Activated naive CD8-positive, alpha-beta T cell treated with anti-CD3 and anti-CD28 coated beads, Interleukin-2, amount 10 ng/mL, durations not matched to agents 7 days and 5 days (primary cell): ENCODE measurements around the gene LRRC72. TPM values are rescaled to one million over a fixed set of nuclear protein-coding genes. Genes with fewer than 3 reads are reported as not detected.
"Not testable (repeated sequence)": the region's sequence is repeated elsewhere in the genome, so short reads cannot be mapped to it uniquely, and the experiment has no call there.

Source experiments
- ATAC-seq: fragments of 150-1000 bp; cut with Tn5 transposase; one replicate; pipeline ENCODE4 v1.10.0; 2021; ENCODE audit warnings: low read depth, moderate library complexity
- POLR2A ChIA-PET: fragments of 350-600 bp; sonication (Branson Sonifier 250); formaldehyde crosslinking; loops from one replicate; lab custom pipeline; 2021; ENCODE audit warnings: antibody characterized with exemption; lab: Charles Lee
- DNase-seq: peaks from one replicate; pipeline ENCODE4 v3.0.0; 2021
- H3K27ac Mint-ChIP-seq: one replicate; pipeline ENCODE4 v1.8.0; 2022; ENCODE audit warnings: mild to moderate bottlenecking, mixed read lengths
- H3K27me3 Mint-ChIP-seq: one replicate; pipeline ENCODE4 v1.8.0; 2022; ENCODE audit warnings: mild to moderate bottlenecking, moderate library complexity, mixed read lengths
- H3K36me3 Mint-ChIP-seq: one replicate; pipeline ENCODE4 v1.8.0; 2021; ENCODE audit warnings: mild to moderate bottlenecking, mixed read lengths
- H3K4me1 Mint-ChIP-seq: one replicate; pipeline ENCODE4 v1.8.0; 2021; ENCODE audit warnings: mixed read lengths
- H3K4me3 Mint-ChIP-seq: one replicate; pipeline ENCODE4 v1.8.0; 2022; ENCODE audit warnings: mild to moderate bottlenecking, moderate library complexity, mixed read lengths
- H3K9me3 Mint-ChIP-seq: one replicate; pipeline ENCODE4 v1.8.0; 2021; ENCODE audit warnings: mixed read lengths
- total RNA-seq, 2 experiments: library from RNA; stranded (reverse); gene quantifications; one replicate each; pipeline ENCODE4 v1.2.3, GENCODE V29; 2021

The LRRC72 gene
- total RNA-seq, 2 experiments from 2014 or later = not detected

DNA sequence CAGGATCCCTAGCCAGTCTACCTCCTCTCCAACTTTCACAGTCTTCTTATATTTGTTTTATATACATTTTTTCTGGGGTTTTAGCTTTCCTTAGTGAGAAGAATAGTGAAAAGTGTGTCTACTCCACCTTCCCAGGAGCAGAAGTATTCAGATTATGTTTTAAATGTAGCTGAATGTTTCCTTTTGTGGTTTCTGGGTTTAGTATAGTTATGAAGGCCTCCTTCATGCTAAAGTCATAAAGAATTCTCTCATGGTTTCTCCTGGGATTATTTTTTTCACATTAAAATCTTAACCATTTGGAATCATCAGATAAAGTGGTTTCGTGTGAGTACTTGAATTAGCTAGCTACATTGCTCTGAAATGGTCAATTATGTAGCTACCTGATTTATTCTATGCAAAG is 68.1 kb downstream of the LRRC72 start:
- peaks cover 8% of the 10 kb centered on the region for H3K36me3 Mint-ChIP-seq
- ATAC-seq (no peak), DNase-seq (no peak)
- no peak overlapping the region for H3K4me3 Mint-ChIP-seq
- no peaks in the 10 kb centered on the region for H3K4me1 Mint-ChIP-seq
- H3K9me3 Mint-ChIP-seq = no peaks in the 10 kb centered on the region
- H3K27ac Mint-ChIP-seq = no peak overlapping the region
- POLR2A ChIA-PET = no interaction called here
- no peaks in the 10 kb centered on the region for H3K27me3 Mint-ChIP-seq

DNA sequence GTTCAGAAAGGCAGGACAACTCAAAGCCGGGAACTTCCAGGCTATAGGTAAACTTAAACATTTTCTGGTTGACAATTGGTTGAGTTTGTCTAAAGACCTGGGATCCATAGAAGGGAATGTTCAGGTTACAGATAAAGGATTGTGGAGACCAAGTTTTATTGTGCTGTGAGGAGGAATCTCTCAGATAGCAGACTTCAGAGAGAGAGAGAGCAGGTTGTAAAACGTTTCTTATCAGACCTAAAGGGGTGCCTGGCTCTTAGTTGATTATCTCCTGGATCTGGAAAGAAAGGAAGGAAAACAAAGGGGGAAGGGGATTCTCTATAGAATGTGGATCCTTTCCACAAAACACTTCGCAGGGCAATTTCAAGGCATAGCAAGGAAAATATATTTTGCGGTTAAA is 69.0 kb downstream of the LRRC72 start:
- DNase-seq, ATAC-seq, H3K27me3 Mint-ChIP-seq, H3K9me3 Mint-ChIP-seq, POLR2A ChIA-PET, H3K4me1 Mint-ChIP-seq, H3K36me3 Mint-ChIP-seq, H3K27ac Mint-ChIP-seq, H3K4me3 Mint-ChIP-seq: not testable (repeated sequence)

GRCh38 chr7:16598015-16598414 is 71.4 kb downstream of the LRRC72 start:
- POLR2A ChIA-PET = no interaction called here
- H3K27ac Mint-ChIP-seq = no peak overlapping the region

DNA sequence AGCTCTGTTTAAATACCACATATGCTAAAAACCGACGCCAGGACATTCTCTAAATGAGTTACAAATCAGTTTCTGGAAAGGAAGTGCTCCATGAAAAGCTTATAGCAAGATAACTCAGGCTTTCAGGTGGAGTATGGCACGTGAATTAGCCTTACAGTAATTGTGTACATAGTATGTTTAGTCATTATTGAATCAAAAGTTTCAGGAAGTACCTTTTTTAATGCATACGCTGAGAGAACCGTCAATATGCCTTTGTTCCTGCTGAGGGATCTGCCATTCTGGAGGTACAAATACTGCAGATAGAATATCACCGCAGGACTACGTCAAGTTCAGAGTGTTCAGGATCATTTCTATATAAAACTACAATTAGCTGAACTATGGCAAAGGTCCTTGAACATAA is 73.2 kb downstream of the LRRC72 start:
- H3K36me3 Mint-ChIP-seq = peaks cover 19% of the 10 kb centered on the region
- no peak for DNase-seq
- H3K4me3 Mint-ChIP-seq = no peak overlapping the region
- POLR2A ChIA-PET = no interaction called here
- H3K4me1 Mint-ChIP-seq = no peaks in the 10 kb centered on the region
- ATAC-seq = no peak
- H3K9me3 Mint-ChIP-seq = no peaks in the 10 kb centered on the region
- H3K27ac Mint-ChIP-seq = no peak overlapping the region
- no peaks in the 10 kb centered on the region for H3K27me3 Mint-ChIP-seq

More at GRCh38 chr7:16598015-16598414, 71.4 kb downstream of the LRRC72 start:
- DNase-seq = no peak
- no peak for ATAC-seq
- Mint-ChIP-seq H3K27me3 (no peaks in the 10 kb centered on the region), H3K36me3 (peaks cover 14% of the 10 kb centered on the region), H3K9me3 (no peaks in the 10 kb centered on the region), H3K4me1 (no peaks in the 10 kb centered on the region), H3K4me3 (no peak overlapping the region)

DNA sequence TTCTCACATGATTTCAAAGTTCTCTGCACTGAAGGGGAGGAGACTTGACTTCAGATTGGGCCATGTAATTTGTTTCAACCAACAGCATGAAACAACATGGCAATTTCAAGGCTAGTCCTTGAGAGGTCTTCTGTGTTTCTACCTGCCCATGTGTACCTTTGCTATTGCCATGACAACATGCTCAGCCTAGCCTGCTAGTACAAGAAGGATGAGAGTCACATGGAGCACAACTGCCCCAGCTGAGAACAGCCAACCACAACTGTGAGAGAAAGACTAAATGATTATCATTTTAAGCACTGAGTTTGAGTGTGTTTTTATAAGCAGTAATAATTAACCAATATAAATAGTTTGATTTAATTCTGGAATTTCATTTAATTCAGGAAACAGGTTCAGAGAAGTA is 77.0 kb downstream of the LRRC72 start:
- POLR2A ChIA-PET = no interaction called here
- Mint-ChIP-seq H3K9me3 (no peaks in the 10 kb centered on the region), H3K36me3 (peaks cover 19% of the 10 kb centered on the region), H3K4me3 (no peak overlapping the region), H3K27me3 (no peaks in the 10 kb centered on the region), H3K4me1 (no peaks in the 10 kb centered on the region), H3K27ac (no peak overlapping the region)
- no peak for ATAC-seq
- no peak for DNase-seq

- Mint-ChIP-seq H3K4me3 (no peak overlapping the region), H3K27me3 (no peaks in the 10 kb centered on the region), H3K9me3 (no peaks in the 10 kb centered on the region), H3K27ac (no peak overlapping the region), H3K36me3 (peaks cover 19% of the 10 kb centered on the region), H3K4me1 (no peaks in the 10 kb centered on the region)
- ATAC-seq (no peak), DNase-seq (no peak)
- POLR2A ChIA-PET = no interaction called here
Measured at GRCh38 chr7:16604054-16604453, 77.4 kb downstream of the LRRC72 start.

DNA sequence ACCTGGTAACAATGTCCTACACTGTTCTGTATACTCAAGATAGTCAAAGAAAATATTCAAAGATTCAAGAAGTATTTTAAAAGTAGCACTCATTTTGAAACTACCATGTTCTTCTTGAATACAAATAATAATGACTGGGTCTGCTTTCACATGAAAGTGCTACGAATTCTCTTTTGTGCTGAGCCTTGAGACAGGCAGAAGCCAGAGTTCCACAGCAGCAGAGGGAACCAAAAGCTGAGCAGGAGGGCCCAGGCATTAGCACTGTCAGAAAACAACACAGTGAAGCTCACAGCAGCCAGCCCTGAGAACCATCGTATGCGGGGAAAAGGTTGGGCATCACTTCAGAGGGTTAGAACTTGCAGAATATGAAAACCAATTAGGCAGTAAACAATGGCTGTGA is 80.1 kb downstream of the LRRC72 start:
- Mint-ChIP-seq H3K27me3 (no peaks in the 10 kb centered on the region), H3K4me3 (no peak overlapping the region), H3K27ac (no peak overlapping the region), H3K9me3 (no peaks in the 10 kb centered on the region), H3K4me1 (no peaks in the 10 kb centered on the region), H3K36me3 (peaks cover 16% of the 10 kb centered on the region)
- ATAC-seq = no peak
- DNase-seq = no peak
- POLR2A ChIA-PET = no interaction called here

DNA sequence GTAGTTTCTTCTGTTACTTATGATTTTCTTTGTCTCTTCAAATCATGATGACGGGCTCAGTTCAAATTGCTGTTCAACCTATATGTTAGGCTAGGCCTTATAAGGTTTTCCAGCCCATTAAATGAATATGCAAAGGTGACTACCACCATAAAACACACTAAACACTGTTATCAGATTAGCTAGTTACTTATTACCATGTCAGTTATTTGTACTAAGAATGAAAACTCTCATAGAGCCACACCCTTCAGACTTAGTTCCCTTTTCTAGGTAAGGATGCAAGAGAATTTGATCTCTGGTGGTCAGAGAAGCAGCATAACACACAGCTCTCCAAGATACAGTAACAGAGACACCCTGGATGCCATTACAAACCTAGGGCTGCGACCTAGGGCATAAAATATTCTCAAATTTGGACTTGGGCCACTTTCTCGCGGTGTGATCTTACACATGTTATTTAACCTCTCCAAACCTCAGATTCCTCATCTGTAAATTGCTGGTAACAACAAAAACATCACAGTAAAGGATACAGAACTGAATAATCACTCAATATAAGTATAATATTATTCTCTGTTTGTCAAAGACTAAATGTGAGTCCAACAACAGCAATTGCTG is 83.3 kb downstream of the LRRC72 start:
- POLR2A ChIA-PET = no interaction called here
- Mint-ChIP-seq H3K36me3 (peaks cover 16% of the 10 kb centered on the region), H3K4me3 (no peak overlapping the region), H3K27ac (no peak overlapping the region), H3K4me1 (no peaks in the 10 kb centered on the region), H3K9me3 (no peaks in the 10 kb centered on the region), H3K27me3 (no peaks in the 10 kb centered on the region)
- DNase-seq (no peak), ATAC-seq (no peak)

DNA sequence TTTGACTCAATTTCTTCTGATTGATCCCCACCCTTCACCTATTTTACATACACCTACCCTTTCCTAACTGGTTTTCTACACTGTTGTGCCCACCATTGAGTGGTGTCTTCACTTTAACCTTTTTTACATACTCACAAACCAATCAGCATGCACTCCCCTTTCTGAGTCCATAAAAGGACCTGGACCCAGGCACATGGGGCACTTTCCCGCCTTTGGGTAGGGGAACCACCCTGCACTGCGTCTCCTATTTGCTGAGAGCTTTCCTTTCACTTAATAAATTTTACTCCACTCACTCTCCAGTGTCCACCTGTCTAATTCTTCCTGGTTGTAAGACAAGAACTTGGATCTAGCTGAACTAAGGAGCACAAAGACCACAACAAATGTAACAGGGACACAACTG is 85.1 kb downstream of the LRRC72 start:
- Mint-ChIP-seq H3K4me1 (no peaks in the 10 kb centered on the region), H3K27ac (no peak overlapping the region), H3K27me3 (no peaks in the 10 kb centered on the region), H3K4me3 (no peak overlapping the region), H3K9me3 (no peaks in the 10 kb centered on the region), H3K36me3 (peaks cover 16% of the 10 kb centered on the region)
- DNase-seq = no peak
- POLR2A ChIA-PET = no interaction called here
- no peak for ATAC-seq

DNA sequence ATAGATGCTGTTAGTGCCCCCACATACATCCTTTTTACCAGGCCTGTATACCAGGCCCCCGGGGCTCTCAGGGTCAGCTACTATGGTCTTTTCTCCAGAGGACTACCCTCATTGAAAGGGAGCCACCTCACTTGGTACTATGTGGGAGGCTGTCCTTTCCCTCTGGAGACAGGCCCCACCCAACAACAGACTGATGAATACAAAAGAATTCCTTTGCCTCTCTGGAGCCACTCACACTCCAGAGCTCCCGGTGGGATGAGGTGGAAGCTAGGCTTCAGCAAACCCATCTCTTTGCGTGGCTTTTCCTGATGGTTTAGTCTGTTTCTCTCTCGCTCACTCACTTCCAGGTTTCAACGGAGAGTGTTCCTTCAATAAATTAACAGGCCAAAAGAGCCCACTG is 88.6 kb downstream of the LRRC72 start:
- Mint-ChIP-seq H3K4me3 (no peak overlapping the region), H3K27ac (no peak overlapping the region), H3K4me1 (peaks cover 6% of the 10 kb centered on the region), H3K9me3 (no peaks in the 10 kb centered on the region), H3K27me3 (no peaks in the 10 kb centered on the region), H3K36me3 (peaks cover 24% of the 10 kb centered on the region)
- DNase-seq = no peak
- no peak for ATAC-seq
- POLR2A ChIA-PET = no interaction called here

DNA sequence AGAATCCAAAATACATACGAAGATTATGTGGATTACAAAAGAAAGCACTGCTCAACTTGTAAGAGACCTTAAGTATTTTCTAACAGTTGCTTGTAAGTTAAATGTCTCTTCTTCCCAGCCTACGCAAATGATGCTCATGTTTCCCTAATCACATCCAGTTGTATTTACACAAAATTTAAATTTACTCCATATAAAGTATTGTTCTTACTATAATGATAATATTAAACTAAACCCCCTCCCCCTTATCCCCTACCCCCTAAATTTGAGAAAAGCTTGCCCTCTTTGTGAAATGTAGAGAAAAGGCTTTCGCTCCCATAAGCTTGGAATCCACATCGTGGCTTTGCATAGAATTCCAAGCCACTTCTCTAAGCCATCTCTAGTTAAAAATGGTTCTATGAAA is 89.5 kb downstream of the LRRC72 start:
- ATAC-seq (no peak), DNase-seq (no peak)
- H3K27ac Mint-ChIP-seq = no peak overlapping the region
- peaks cover 24% of the 10 kb centered on the region for H3K36me3 Mint-ChIP-seq
- H3K4me3 Mint-ChIP-seq = no peak overlapping the region
- peaks cover 7% of the 10 kb centered on the region for H3K4me1 Mint-ChIP-seq
- no peaks in the 10 kb centered on the region for H3K9me3 Mint-ChIP-seq
- POLR2A ChIA-PET = no interaction called here
- no peaks in the 10 kb centered on the region for H3K27me3 Mint-ChIP-seq

DNA sequence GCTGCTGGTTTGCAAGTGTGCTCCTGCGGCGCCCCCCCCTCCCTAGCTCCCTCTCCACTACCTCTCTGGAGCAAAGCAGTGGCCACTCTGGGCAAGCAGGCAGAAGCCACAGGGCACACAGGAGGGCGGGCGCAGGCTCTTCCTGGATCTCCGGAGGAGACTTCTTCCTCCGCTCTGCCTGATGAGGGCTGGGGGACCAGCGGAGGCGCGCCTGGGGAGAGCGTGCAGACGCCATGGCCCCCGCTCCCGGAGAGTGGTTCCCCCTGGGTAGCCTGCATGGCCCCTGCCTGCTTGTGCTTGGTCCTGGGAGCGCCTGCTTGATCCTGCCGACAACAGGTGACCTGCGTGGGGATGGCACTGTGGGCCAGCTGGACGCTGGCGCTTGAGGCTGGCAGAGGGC is 89.9 kb downstream of the LRRC72 start:
- Mint-ChIP-seq H3K36me3 (peaks cover 27% of the 10 kb centered on the region), H3K27ac (no peak overlapping the region), H3K9me3 (no peaks in the 10 kb centered on the region), H3K4me1 (peaks cover 7% of the 10 kb centered on the region), H3K27me3 (no peaks in the 10 kb centered on the region), H3K4me3 (no peak overlapping the region)
- ATAC-seq = no peak
- POLR2A ChIA-PET = no interaction called here
- no peak for DNase-seq

GRCh38 chr7:16619979-16620408 is 93.4 kb downstream of the LRRC72 start:
- Mint-ChIP-seq H3K27ac (peak overlapping the region; percentile 1), H3K9me3 (no peaks in the 10 kb centered on the region), H3K36me3 (peaks cover 35% of the 10 kb centered on the region), H3K27me3 (no peaks in the 10 kb centered on the region), H3K4me3 (no peak overlapping the region), H3K4me1 (peaks cover 7% of the 10 kb centered on the region)
- DNase-seq (no peak), ATAC-seq (peak; percentile 36)
- POLR2A ChIA-PET = no interaction called here

DNA sequence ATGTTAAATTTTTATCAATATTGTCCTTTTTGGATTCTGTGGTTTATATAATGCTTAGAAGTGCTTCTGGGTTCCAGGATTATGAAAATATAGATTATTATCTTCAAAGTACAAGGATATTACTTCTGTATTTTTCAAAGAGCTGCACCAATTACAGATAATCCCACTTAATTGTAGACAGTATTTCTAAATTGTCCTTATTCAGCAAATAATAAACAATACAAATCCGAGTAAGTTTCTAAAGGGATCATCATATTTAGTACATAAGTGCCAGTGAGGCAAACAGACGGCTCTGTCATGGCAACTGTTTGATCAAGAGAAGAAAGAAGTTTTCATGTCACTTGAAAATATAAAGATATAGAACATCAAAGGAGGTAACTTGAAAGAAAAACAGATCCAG is 99.8 kb downstream of the LRRC72 start:
- POLR2A ChIA-PET = no interaction called here
- DNase-seq = no peak
- Mint-ChIP-seq H3K27ac (no peak overlapping the region), H3K9me3 (no peaks in the 10 kb centered on the region), H3K27me3 (no peaks in the 10 kb centered on the region), H3K36me3 (peaks cover 15% of the 10 kb centered on the region), H3K4me1 (no peaks in the 10 kb centered on the region), H3K4me3 (no peak overlapping the region)
- ATAC-seq = no peak

DNA sequence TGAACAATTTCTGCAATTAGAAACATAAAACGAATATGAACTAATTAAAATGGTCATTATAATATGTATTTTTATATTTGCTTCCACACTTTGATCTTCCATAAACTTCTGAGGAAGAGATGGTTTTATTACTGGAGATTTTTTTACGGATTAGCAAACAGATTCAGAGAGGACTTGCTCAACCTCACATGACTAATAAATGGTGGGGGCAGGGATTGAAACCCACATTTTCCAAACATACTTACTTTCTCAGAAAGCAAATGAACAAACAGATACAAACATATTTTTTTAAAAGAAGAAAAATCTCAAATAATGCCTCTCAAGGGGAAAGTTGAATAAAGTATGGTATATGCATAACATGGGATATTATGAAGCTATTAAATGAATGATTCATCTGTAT is 100.6 kb downstream of the LRRC72 start:
- H3K27me3 Mint-ChIP-seq = no peaks in the 10 kb centered on the region

More for the DNA sequence above, 100.6 kb downstream of the LRRC72 start:
- POLR2A ChIA-PET = no interaction called here
- Mint-ChIP-seq H3K4me1 (no peaks in the 10 kb centered on the region), H3K27ac (no peak overlapping the region), H3K4me3 (no peak overlapping the region), H3K36me3 (peaks cover 14% of the 10 kb centered on the region), H3K9me3 (no peaks in the 10 kb centered on the region)
- no peak for DNase-seq
- no peak for ATAC-seq
